CD4-positive, CD25-positive, alpha-beta regulatory T cell (primary cell): ENCODE data around the gene POLE3. TPM values are rescaled to one million over a fixed set of nuclear protein-coding genes. Genes with fewer than 3 reads are reported as not detected.
"Not testable (repeated sequence)": the region's sequence is repeated elsewhere in the genome, so short reads cannot be mapped to it uniquely, and the experiment has no call there.

Experiments used
- ATAC-seq, 2 donors: fragments of 150-1000 bp; cut with Tn5 transposase; one replicate each; pipeline ENCODE4 v1.10.0; 2021; ENCODE audit warnings: low read depth in 2 of 2, moderate number of reproducible peaks in 2 of 2, moderate library complexity in 1 of 2
- DNase-seq, 3 donors: peaks; one replicate each; pipeline versions ENCODE4 v3.0.0 to v3.0.0-alpha.2; 2012 to 2022; ENCODE audit warnings: mixed read lengths in 1 of 3
- H3K27ac ChIP-seq: one replicate; pipeline ENCODE4 v1.7.0; 2013; ENCODE audit warnings: mild to moderate bottlenecking, low read length; ENCODE audit not compliant: insufficient read depth, poor library complexity, severe bottlenecking
- H3K27me3 ChIP-seq: one replicate; pipeline ENCODE4 v1.7.0; 2013; ENCODE audit warnings: low read length; ENCODE audit not compliant: control insufficient read depth, insufficient read depth
- H3K36me3 ChIP-seq: one replicate; pipeline ENCODE4 v1.7.0; 2013; ENCODE audit warnings: mild to moderate bottlenecking, low read length, moderate library complexity; ENCODE audit not compliant: control insufficient read depth, insufficient read depth
- H3K4me1 ChIP-seq: 2 replicates; pipeline ENCODE4 v1.7.0; 2013; ENCODE audit warnings: mild to moderate bottlenecking, low read length; ENCODE audit not compliant: insufficient read depth, control insufficient read depth, poor library complexity, severe bottlenecking
- H3K4me3 ChIP-seq: one replicate; pipeline ENCODE4 v1.7.0; 2013; ENCODE audit warnings: low read depth, mild to moderate bottlenecking, low read length, moderate library complexity
- H3K9me3 ChIP-seq, 2 experiments: 1 replicate in 1 of 2; 2 replicates in 1 of 2; pipeline ENCODE4 v1.7.0; 2013; ENCODE audit warnings: low read length in 2 of 2, mild to moderate bottlenecking in 1 of 2, moderate library complexity in 1 of 2; ENCODE audit not compliant: control insufficient read depth in 2 of 2
- H3K27ac Mint-ChIP-seq, 3 donors: one replicate each; pipeline ENCODE4 v1.8.0; 2020 to 2022; ENCODE audit warnings: mild to moderate bottlenecking in 3 of 3, mixed read lengths in 3 of 3, moderate library complexity in 2 of 3
- H3K27me3 Mint-ChIP-seq: one replicate; pipeline ENCODE4 v1.8.0; 2022; ENCODE audit warnings: mild to moderate bottlenecking, mixed read lengths
- H3K36me3 Mint-ChIP-seq: one replicate; pipeline ENCODE4 v1.8.0; 2020; ENCODE audit warnings: mixed read lengths
- H3K4me1 Mint-ChIP-seq, 4 donors: one replicate each; pipeline ENCODE4 v1.8.0; 2020 to 2022; ENCODE audit warnings: mixed read lengths in 4 of 4, mild to moderate bottlenecking in 1 of 4
- H3K4me3 Mint-ChIP-seq, 4 donors: one replicate each; pipeline ENCODE4 v1.8.0; 2020 to 2022; ENCODE audit warnings: mild to moderate bottlenecking in 4 of 4, mixed read lengths in 4 of 4, moderate library complexity in 3 of 4
- H3K9me3 Mint-ChIP-seq, 7 donors: one replicate each; pipeline ENCODE4 v1.8.0; 2020 to 2022; ENCODE audit warnings: mixed read lengths in 7 of 7, mild to moderate bottlenecking in 3 of 7, moderate library complexity in 2 of 7
- polyA plus RNA-seq, 4 donors: library from polyadenylated mRNA; unstranded; fragments of 300-500 nt; fragmentation: Illumina TruSeq; gene quantifications; one replicate each; pipeline ENCODE4 v1.2.3, GENCODE V29; 2021
- total RNA-seq: library from RNA; stranded (reverse); gene quantifications from one replicate; pipeline ENCODE4 v1.2.3, GENCODE V29; 2022

POLE3 gene
- total and polyA plus RNA-seq, 5 donors from 2014 or later = 58.0 to 160 (median 136) TPM

GRCh38 chr9:113437716-113438115 is 27.2 kb upstream of the POLE3 start:
- peaks cover 20% of the 10 kb centered on the region for H3K27me3 Mint-ChIP-seq
- not testable (repeated sequence) for H3K4me3 ChIP-seq, H3K36me3 ChIP-seq, H3K9me3 ChIP-seq, H3K27ac Mint-ChIP-seq, H3K4me1 Mint-ChIP-seq, H3K4me1 ChIP-seq, H3K36me3 Mint-ChIP-seq, ATAC-seq, H3K9me3 Mint-ChIP-seq, H3K27ac ChIP-seq, DNase-seq, H3K4me3 Mint-ChIP-seq, H3K27me3 ChIP-seq

GRCh38 chr9:113436728-113437515 is 26.4 kb upstream of the POLE3 start:
- DNase-seq (no peak), ATAC-seq (no peak)
- H3K27me3 Mint-ChIP-seq = peaks cover 27% of the 10 kb centered on the region
- H3K9me3 ChIP-seq = no peaks in the 10 kb centered on the region
- H3K36me3 ChIP-seq = no peaks in the 10 kb centered on the region
- no peak overlapping the region for H3K27ac Mint-ChIP-seq
- H3K27me3 ChIP-seq = no peaks in the 10 kb centered on the region
- H3K4me1 ChIP-seq = no peaks in the 10 kb centered on the region
- H3K4me3 Mint-ChIP-seq = no peak overlapping the region
- no peaks in the 10 kb centered on the region for H3K36me3 Mint-ChIP-seq
- H3K4me1 Mint-ChIP-seq = no peaks in the 10 kb centered on the region
- H3K4me3 ChIP-seq = no peak overlapping the region
- no peak overlapping the region for H3K27ac ChIP-seq
- peaks cover 0 to 2% (median 0%) of the 10 kb centered on the region in 7 donors for H3K9me3 Mint-ChIP-seq

GRCh38 chr9:113431191-113431590 is 20.7 kb upstream of the POLE3 start:
- Histone ChIP-seq H3K27me3 (no peaks in the 10 kb centered on the region), H3K4me1 (no peaks in the 10 kb centered on the region), H3K27ac (no peak overlapping the region), H3K4me3 (no peak overlapping the region), H3K36me3 (no peaks in the 10 kb centered on the region), H3K9me3 (no peaks in the 10 kb centered on the region)
- Mint-ChIP-seq H3K9me3 (peaks cover 0 to 1% (median 0%) of the 10 kb centered on the region in 7 donors), H3K4me1 (no peaks in the 10 kb centered on the region), H3K4me3 (no peak overlapping the region), H3K27ac (no peak overlapping the region), H3K27me3 (peaks cover 19% of the 10 kb centered on the region), H3K36me3 (no peaks in the 10 kb centered on the region)
- ATAC-seq = no peak
- DNase-seq = no peak

GRCh38 chr9:113428062-113428615 is 17.7 kb upstream of the POLE3 start:
- Mint-ChIP-seq H3K4me3 (no peak overlapping the region), H3K36me3 (no peaks in the 10 kb centered on the region), H3K27me3 (peaks cover 25% of the 10 kb centered on the region), H3K4me1 (no peaks in the 10 kb centered on the region), H3K9me3 (peaks cover 0 to 1% (median 0%) of the 10 kb centered on the region in 7 donors), H3K27ac (no peak overlapping the region)
- Histone ChIP-seq H3K36me3 (no peaks in the 10 kb centered on the region), H3K4me3 (no peak overlapping the region), H3K4me1 (no peaks in the 10 kb centered on the region), H3K27me3 (no peaks in the 10 kb centered on the region), H3K9me3 (no peaks in the 10 kb centered on the region), H3K27ac (no peak overlapping the region)
- DNase-seq (no peak), ATAC-seq (no peak)

- H3K4me1 Mint-ChIP-seq = no peaks in the 10 kb centered on the region
- DNase-seq = no peak
These were observed 17.2 kb upstream of the POLE3 start for GRCh38 chr9:113427629-113428028.

GRCh38 chr9:113426701-113427100 is 16.2 kb upstream of the POLE3 start:
- no peak overlapping the region for H3K4me3 Mint-ChIP-seq
- H3K9me3 ChIP-seq = no peaks in the 10 kb centered on the region
- H3K4me1 ChIP-seq = no peaks in the 10 kb centered on the region
- no peaks in the 10 kb centered on the region for H3K4me1 Mint-ChIP-seq
- no peak overlapping the region for H3K4me3 ChIP-seq
- DNase-seq = no peak
- no peaks in the 10 kb centered on the region for H3K36me3 ChIP-seq
- no peaks in the 10 kb centered on the region for H3K9me3 Mint-ChIP-seq
- H3K27ac ChIP-seq = no peak overlapping the region
- H3K36me3 Mint-ChIP-seq = no peaks in the 10 kb centered on the region
- H3K27me3 Mint-ChIP-seq = peaks cover 17% of the 10 kb centered on the region
- ATAC-seq = no peak
- no peak overlapping the region for H3K27ac Mint-ChIP-seq
- H3K27me3 ChIP-seq = no peaks in the 10 kb centered on the region

More at GRCh38 chr9:113427629-113428028, 17.2 kb upstream of the POLE3 start:
- H3K36me3 ChIP-seq = no peaks in the 10 kb centered on the region
- no peaks in the 10 kb centered on the region for H3K9me3 ChIP-seq
- no peaks in the 10 kb centered on the region for H3K4me1 ChIP-seq
- H3K27ac Mint-ChIP-seq = no peak overlapping the region
- H3K4me3 Mint-ChIP-seq = no peak overlapping the region
- ATAC-seq = no peak
- H3K9me3 Mint-ChIP-seq = peaks cover 0 to 1% (median 0%) of the 10 kb centered on the region in 7 donors
- H3K27me3 Mint-ChIP-seq = peaks cover 22% of the 10 kb centered on the region
- no peaks in the 10 kb centered on the region for H3K36me3 Mint-ChIP-seq
- H3K27me3 ChIP-seq = no peaks in the 10 kb centered on the region
- H3K4me3 ChIP-seq = no peak overlapping the region
- no peak overlapping the region for H3K27ac ChIP-seq

- Mint-ChIP-seq H3K36me3 (no peaks in the 10 kb centered on the region), H3K27ac (no peak overlapping the region), H3K9me3 (no peaks in the 10 kb centered on the region), H3K27me3 (peaks cover 13% of the 10 kb centered on the region), H3K4me1 (no peaks in the 10 kb centered on the region), H3K4me3 (no peak overlapping the region)
- H3K4me1 ChIP-seq = no peaks in the 10 kb centered on the region
- no peak for DNase-seq
- no peaks in the 10 kb centered on the region for H3K9me3 ChIP-seq
- ATAC-seq = no peak
- no peaks in the 10 kb centered on the region for H3K36me3 ChIP-seq
- no peak overlapping the region for H3K4me3 ChIP-seq
- H3K27ac ChIP-seq = no peak overlapping the region
- H3K27me3 ChIP-seq = no peaks in the 10 kb centered on the region
These were observed 14.6 kb upstream of the POLE3 start for GRCh38 chr9:113425072-113425471.

GRCh38 chr9:113421726-113422125 is 11.3 kb upstream of the POLE3 start:
- H3K36me3 Mint-ChIP-seq = no peaks in the 10 kb centered on the region
- H3K4me1 ChIP-seq = no peaks in the 10 kb centered on the region

More at GRCh38 chr9:113421726-113422125, 11.3 kb upstream of the POLE3 start:
- Mint-ChIP-seq H3K27me3 (peaks cover 13% of the 10 kb centered on the region), H3K9me3 (no peaks in the 10 kb centered on the region), H3K27ac (no peak overlapping the region), H3K4me3 (no peak overlapping the region), H3K4me1 (no peaks in the 10 kb centered on the region)
- ATAC-seq (no peak), DNase-seq (no peak)
- Histone ChIP-seq H3K4me3 (no peak overlapping the region), H3K27ac (no peak overlapping the region), H3K27me3 (no peaks in the 10 kb centered on the region), H3K36me3 (no peaks in the 10 kb centered on the region), H3K9me3 (no peaks in the 10 kb centered on the region)
